K562 (cell line): Measurements from ENCODE around the gene OPA3. TPM values are rescaled to one million over a fixed set of nuclear protein-coding genes. Genes with fewer than 3 reads are reported as not detected.

Experiments
- ATAC-seq: fragments of 200-7000 bp; cut with Tn5 transposase; 3 replicates; pipeline ENCODE4 v1.9.1; 2020; ENCODE audit warnings: moderate library complexity
- BruUV-seq: library from RNA; stranded (reverse); fragments of 400-500 nt; replicated peaks from 2 replicates; lab custom pipeline; 2021; lab: Mats Ljungman, UMichigan
- CTCF ChIA-PET: fragments of 300-600 bp; formaldehyde crosslinking; extraction: SDS; loops from one replicate; lab custom pipeline; 2021; ENCODE audit warnings: low intra/inter-chr PET ratio; lab: Yijun Ruan, JAX
- POLR2A ChIA-PET: fragments of 300-600, 350-650 bp; sonication (Branson Sonifier 250); formaldehyde crosslinking; extraction: SDS; loops from one replicate; lab custom pipeline; 2021; ENCODE audit warnings: antibody characterized with exemption, inconsistent platforms; lab: Yijun Ruan, JAX
- DNase-seq, 4 experiments: peaks; one replicate each; pipeline versions ENCODE4 v3.0.0 to v3.0.0-alpha.2; 2011 to 2018; ENCODE audit warnings: low spot score in 3 of 4, mixed read lengths in 3 of 4; ENCODE audit errors: extremely low read depth in 1 of 4
- FAIRE-seq: peaks from 2 replicates; lab custom pipeline; 2011; peaks lifted over from hg19 to GRCh38; lab: Jason Lieb, UNC
- H2AFZ ChIP-seq: 2 replicates; pipeline ENCODE4 v1.6.0; 2011; ENCODE audit warnings: low read depth, low read length, control low read depth, inconsistent platforms
- H3K27ac ChIP-seq: fragments of 200-600 bp; 3 replicates; pipeline ENCODE4 v1.8.0; 2011; ENCODE audit warnings: low read depth, mild to moderate bottlenecking, control low read depth, inconsistent platforms, low read length, moderate library complexity, mixed read lengths; ENCODE audit errors: extremely low read depth
- H3K27me3 ChIP-seq, 2 experiments: fragments of 300-600 bp in 1 of 2; 2 replicates in 1 of 2; 3 replicates in 1 of 2; pipeline versions ENCODE4 v1.6.0 to v1.8.0; 2011; ENCODE audit warnings: inconsistent platforms in 2 of 2, low read length in 2 of 2, mild to moderate bottlenecking in 1 of 2, mixed read lengths in 1 of 2, moderate library complexity in 1 of 2; ENCODE audit not compliant: control insufficient read depth in 2 of 2, insufficient read depth in 2 of 2
- H3K36me3 ChIP-seq: fragments of 300-600 bp; 3 replicates; pipeline ENCODE4 v1.8.0; 2011; ENCODE audit warnings: mild to moderate bottlenecking, low read length, inconsistent platforms; ENCODE audit not compliant: control insufficient read depth, insufficient read depth
- H3K4me1 ChIP-seq, 2 experiments: fragments of 200-600 bp in 1 of 2; replicated peaks in 1 of 2; 2 replicates in 1 of 2; 3 replicates in 1 of 2; pipeline versions ENCODE4 v1.5.1 to v1.8.0; 2011; ENCODE audit warnings: inconsistent platforms in 2 of 2, low read length in 2 of 2, mild to moderate bottlenecking in 1 of 2, mixed read lengths in 1 of 2, moderate library complexity in 1 of 2; ENCODE audit not compliant: control insufficient read depth in 2 of 2, insufficient read depth in 2 of 2
- H3K4me2 ChIP-seq: 2 replicates; pipeline ENCODE4 v1.6.1; 2011; ENCODE audit warnings: low read length, control low read depth, inconsistent platforms, mixed read lengths; ENCODE audit not compliant: insufficient read depth
- H3K4me3 ChIP-seq: fragments of 200-600 bp; sonication (generic), shearing (Covaris generic); 2 replicates; pipeline ENCODE4 v1.5.1; 2016; ENCODE audit warnings: control low read depth, inconsistent platforms
- H3K79me2 ChIP-seq: fragments of 200-600 bp; 3 replicates; pipeline ENCODE4 v1.8.0; 2011; ENCODE audit warnings: low read length, inconsistent platforms; ENCODE audit not compliant: control insufficient read depth, insufficient read depth
- H3K9ac ChIP-seq, 2 experiments: 2 replicates each; pipeline versions ENCODE4 v1.6.0 to v1.6.1; 2011; ENCODE audit warnings: low read depth in 2 of 2, low read length in 2 of 2, control low read depth in 1 of 2, inconsistent platforms in 1 of 2, mild to moderate bottlenecking in 1 of 2, mixed read lengths in 1 of 2; ENCODE audit not compliant: insufficient read depth in 1 of 2
- H3K9me1 ChIP-seq: one replicate; pipeline ENCODE4 v1.6.0; 2011; ENCODE audit warnings: inconsistent platforms, mild to moderate bottlenecking, low read length, moderate library complexity; ENCODE audit not compliant: control insufficient read depth, insufficient read depth
- H3K9me3 ChIP-seq: replicated peaks from 2 replicates; pipeline ENCODE4 v1.5.1; 2011; ENCODE audit warnings: low read depth, low read length, inconsistent platforms; ENCODE audit not compliant: control insufficient read depth, insufficient read depth
- H4K20me1 ChIP-seq: replicated peaks from 2 replicates; pipeline ENCODE4 v1.6.1; 2011; ENCODE audit warnings: low read length, inconsistent platforms, mixed read lengths; ENCODE audit not compliant: control insufficient read depth, insufficient read depth
- ARID1B ChIP-seq: fragments of 450-650 bp; IDR thresholded peaks from 2 replicates; pipeline ENCODE4 v1.6.1; 2016; ENCODE audit warnings: antibody characterized with exemption, mild to moderate bottlenecking, inconsistent platforms
- CBFA2T3 ChIP-seq: fragments of 450-650 bp; IDR thresholded peaks from 2 replicates; pipeline ENCODE4 v1.6.1; 2017
- DPF2 ChIP-seq: fragments of 450-650 bp; IDR thresholded peaks from 2 replicates; pipeline ENCODE4 v1.6.1; 2016
- ETV1 ChIP-seq: fragments of 450-650 bp; conservative IDR thresholded peaks from 2 replicates; pipeline ENCODE4 v1.6.1; 2016; ENCODE audit warnings: missing genetic modification characterization, control low read depth, low read depth, missing compliant biosample characterization
- HDAC1 ChIP-seq, 2 experiments: fragments of 450-650 bp; IDR thresholded peaks; 2 replicates each; pipeline ENCODE4 v1.6.1; 2016 to 2017; ENCODE audit warnings: inconsistent platforms in 1 of 2, mild to moderate bottlenecking in 1 of 2, moderate library complexity in 1 of 2
- HLTF ChIP-seq: fragments of 450-650 bp; IDR thresholded peaks from 2 replicates; pipeline ENCODE4 v1.6.1; 2016
- TCF3 ChIP-seq: sonication (generic); formaldehyde crosslinking; IDR thresholded peaks from 2 replicates; pipeline ENCODE4 v1.4.0; 2020; ENCODE audit warnings: mild to moderate bottlenecking, missing genetic modification reagents
- WGBS: fragments of 100-300 bp; shearing (Covaris generic); methylation state at CpG from one replicate; pipeline ENCODE4 v1.1.6; 2016; ENCODE audit warnings: low coverage, mixed read lengths; ENCODE audit not compliant: insufficient coverage; ENCODE audit errors: missing lambda C conversion rate; 5-methylcytosine and 5-hydroxymethylcytosine counted together
- in situ Hi-C: fragments of 300-500 bp; cut with MboI; formaldehyde crosslinking; loops from 4 replicates; pipeline ENCODE4 v1.15.0; 2018; ENCODE audit warnings: inconsistent platforms, mixed read lengths
- intact Hi-C: fragments of 100-400 bp; cut with micrococcal nuclease; formaldehyde crosslinking; loops from 2 replicates; pipeline ENCODE4 v1.14.2; 2022
- polyA plus RNA-seq, 8 experiments: library from polyadenylated mRNA; depleted of rRNA in 4 of 8; stranded (reverse) in 5 of 8; unstranded in 3 of 8; fragments of >200 nt; fragmentation: Nextera tagmentation in 2 of 8; fragmentation: Illumina TruSeq in 1 of 8; extraction: Ambion mirVana in 2 of 8; extraction: Trizol in 1 of 8; gene quantifications; 2 replicates each; pipeline versions ENCODE4 v1.2.1 to v1.2.3, GENCODE V29; 2011 to 2014; ENCODE audit warnings: inconsistent platforms in 1 of 8, missing spikeins in 1 of 8
- total RNA-seq, 7 experiments: library from RNA; depleted of rRNA in 6 of 7; stranded (reverse); fragments of >200 nt in 6 of 7; fragmentation: Illumina TruSeq in 2 of 7; extraction: Trizol in 2 of 7; gene quantifications; 2 replicates each; pipeline versions ENCODE4 v1.2.1 to v1.2.3, GENCODE V29; 2011 to 2021; ENCODE audit warnings: low replicate concordance in 1 of 7
- TF ChIP-seq, protein P1 (sequence below): fragments of 450-650 bp; formaldehyde crosslinking; conservative IDR thresholded peaks from 2 replicates; pipeline ENCODE4 v1.4.0; 2022; ENCODE audit warnings: mild to moderate bottlenecking, missing genetic modification characterization
- TF ChIP-seq, protein P2 (sequence below): fragments of 450-650 bp; IDR thresholded peaks from 2 replicates; pipeline ENCODE4 v1.7.0; 2016; ENCODE audit warnings: borderline replicate concordance

The OPA3 gene
- total and polyA plus RNA-seq, 9 of the 15 experiments (the other 6 are each of a cell fraction or from before 2014, with no cell fraction given): 1.4 to 18.8 (median 9.0) TPM

DNA sequence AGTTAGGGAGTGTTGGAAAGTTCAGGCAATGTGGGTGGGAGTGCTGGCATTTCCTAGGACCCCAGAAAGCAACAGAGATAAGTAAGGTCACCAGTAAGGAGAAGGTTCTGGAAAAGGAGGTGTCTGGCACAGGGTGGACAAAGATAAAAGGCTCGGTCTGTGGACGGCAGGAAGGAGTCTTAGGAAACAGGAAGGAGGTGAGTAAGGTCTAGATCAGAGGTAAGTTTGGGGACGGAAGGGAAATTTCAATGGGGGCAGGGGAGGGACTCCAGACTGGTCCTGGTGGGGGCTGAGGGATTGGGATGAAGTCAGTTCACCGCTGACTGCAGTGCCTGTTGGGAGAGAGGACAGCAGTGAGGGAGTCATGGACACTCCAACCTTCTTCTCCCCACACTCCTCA, 7.8 kb upstream of the OPA3 start:
- intact Hi-C loops: no loop called here
- no peak for ATAC-seq
- ChIA-PET CTCF (interaction anchor here (2.4 kb wide), 1 partner anchor 50 kb away, joined by 25 read pairs; no protein-coding TSS in a partner anchor), POLR2A (no interaction called here)
- H3K4me3 ChIP-seq: no peak overlapping the region
- BruUV-seq: no TSS peak
- no peak for FAIRE-seq
- no peaks in the 10 kb centered on the region for H3K79me2 ChIP-seq
- WGBS: 3% methylated on average over 3 of the region's 4 CpGs
- DNase-seq: no peak
- H4K20me1 ChIP-seq: no peaks in the 10 kb centered on the region
- H3K9me3 ChIP-seq: no peaks in the 10 kb centered on the region
- no peak overlapping the region for H3K27ac ChIP-seq
- H3K4me2 ChIP-seq: peak overlapping the region; percentile 20
- H2AFZ ChIP-seq: peak overlapping the region; percentile 68
- peaks cover 21 to 22% of the 10 kb centered on the region in 2 experiments for H3K4me1 ChIP-seq
- peaks cover 2 to 8% of the 10 kb centered on the region in 2 experiments for H3K27me3 ChIP-seq
- 0 out of 4 replicates have a peak, but pooled peaks of 1 of the 2 experiments have one; percentile 21 for TF ChIP-seq HDAC1 (IDR thresholded peaks at IDR 0.05)
- TF ChIP-seq ETV1 (tag): peak; percentile 48
- TF ChIP-seq ARID1B: peak; percentile 59
- TF ChIP-seq, protein P1, sequence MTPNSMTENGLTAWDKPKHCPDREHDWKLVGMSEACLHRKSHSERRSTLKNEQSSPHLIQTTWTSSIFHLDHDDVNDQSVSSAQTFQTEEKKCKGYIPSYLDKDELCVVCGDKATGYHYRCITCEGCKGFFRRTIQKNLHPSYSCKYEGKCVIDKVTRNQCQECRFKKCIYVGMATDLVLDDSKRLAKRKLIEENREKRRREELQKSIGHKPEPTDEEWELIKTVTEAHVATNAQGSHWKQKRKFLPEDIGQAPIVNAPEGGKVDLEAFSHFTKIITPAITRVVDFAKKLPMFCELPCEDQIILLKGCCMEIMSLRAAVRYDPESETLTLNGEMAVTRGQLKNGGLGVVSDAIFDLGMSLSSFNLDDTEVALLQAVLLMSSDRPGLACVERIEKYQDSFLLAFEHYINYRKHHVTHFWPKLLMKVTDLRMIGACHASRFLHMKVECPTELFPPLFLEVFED (CRISPR knock-in tag): 0 out of 2 replicates have a peak, but pooled peaks have one; percentile 45
- no peak for TF ChIP-seq HLTF
- peak; percentile 48 for TF ChIP-seq CBFA2T3
- TF ChIP-seq TCF3 (CRISPR knock-in tag): peak; percentile 30; the same call in 1 of the 2 replicates
- TF ChIP-seq, protein P2, sequence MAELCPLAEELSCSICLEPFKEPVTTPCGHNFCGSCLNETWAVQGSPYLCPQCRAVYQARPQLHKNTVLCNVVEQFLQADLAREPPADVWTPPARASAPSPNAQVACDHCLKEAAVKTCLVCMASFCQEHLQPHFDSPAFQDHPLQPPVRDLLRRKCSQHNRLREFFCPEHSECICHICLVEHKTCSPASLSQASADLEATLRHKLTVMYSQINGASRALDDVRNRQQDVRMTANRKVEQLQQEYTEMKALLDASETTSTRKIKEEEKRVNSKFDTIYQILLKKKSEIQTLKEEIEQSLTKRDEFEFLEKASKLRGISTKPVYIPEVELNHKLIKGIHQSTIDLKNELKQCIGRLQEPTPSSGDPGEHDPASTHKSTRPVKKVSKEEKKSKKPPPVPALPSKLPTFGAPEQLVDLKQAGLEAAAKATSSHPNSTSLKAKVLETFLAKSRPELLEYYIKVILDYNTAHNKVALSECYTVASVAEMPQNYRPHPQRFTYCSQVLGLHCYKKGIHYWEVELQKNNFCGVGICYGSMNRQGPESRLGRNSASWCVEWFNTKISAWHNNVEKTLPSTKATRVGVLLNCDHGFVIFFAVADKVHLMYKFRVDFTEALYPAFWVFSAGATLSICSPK: no peak
- TF ChIP-seq DPF2: 0 out of 2 replicates have a peak, but pooled peaks have one; percentile 20
- H3K9ac ChIP-seq: peak overlapping the region; percentile 3 to 14; a peak in 1 of 4 replicates
- in situ Hi-C loops: no loop called here
- H3K9me1 ChIP-seq: no peaks in the 10 kb centered on the region
- H3K36me3 ChIP-seq: no peaks in the 10 kb centered on the region
